Keratinocyte (primary cell): ENCODE results near the gene CFAP58.

Source experiments
- EZH2 ChIP-seq: IDR thresholded peaks from one replicate; pipeline ENCODE4 v1.6.1; 2012; ENCODE audit warnings: inconsistent platforms, mild to moderate bottlenecking, low read length, moderate library complexity
- TF ChIP-seq, protein P1 (sequence below), 3 experiments: IDR thresholded peaks in 1 of 3; conservative IDR thresholded peaks in 1 of 3; optimal IDR thresholded peaks in 1 of 3; 2 replicates in 2 of 3; 3 replicates in 1 of 3; pipeline versions ENCODE3 to v1.5.1; 2011; ENCODE audit warnings: low read length in 3 of 3, mild to moderate bottlenecking in 3 of 3, moderate library complexity in 2 of 3, control low read depth in 1 of 3, inconsistent platforms in 1 of 3; ENCODE audit not compliant: insufficient read depth in 2 of 3; ENCODE audit errors: extremely low read depth in 1 of 3

DNA sequence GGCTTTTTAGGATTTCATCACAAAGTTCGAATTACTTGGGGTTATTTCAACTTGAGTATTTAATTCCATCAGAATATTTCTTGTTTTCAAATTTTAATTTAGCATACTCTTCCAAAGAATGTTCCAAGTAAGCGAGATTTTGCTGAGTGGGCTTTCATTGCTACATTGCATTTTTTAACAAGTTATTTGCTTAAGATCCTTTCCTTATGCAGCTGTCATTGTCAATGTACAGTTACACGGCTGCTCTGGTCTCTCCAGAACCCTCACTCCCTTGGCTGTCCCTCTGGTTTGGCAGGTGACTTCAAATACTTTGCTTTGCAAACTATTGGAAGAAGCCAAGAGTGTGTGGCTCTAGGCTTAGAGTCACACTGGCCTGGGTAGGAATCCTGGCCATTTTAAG is 80.0 kb downstream of the CFAP58 start:
- TF ChIP-seq, protein P1, sequence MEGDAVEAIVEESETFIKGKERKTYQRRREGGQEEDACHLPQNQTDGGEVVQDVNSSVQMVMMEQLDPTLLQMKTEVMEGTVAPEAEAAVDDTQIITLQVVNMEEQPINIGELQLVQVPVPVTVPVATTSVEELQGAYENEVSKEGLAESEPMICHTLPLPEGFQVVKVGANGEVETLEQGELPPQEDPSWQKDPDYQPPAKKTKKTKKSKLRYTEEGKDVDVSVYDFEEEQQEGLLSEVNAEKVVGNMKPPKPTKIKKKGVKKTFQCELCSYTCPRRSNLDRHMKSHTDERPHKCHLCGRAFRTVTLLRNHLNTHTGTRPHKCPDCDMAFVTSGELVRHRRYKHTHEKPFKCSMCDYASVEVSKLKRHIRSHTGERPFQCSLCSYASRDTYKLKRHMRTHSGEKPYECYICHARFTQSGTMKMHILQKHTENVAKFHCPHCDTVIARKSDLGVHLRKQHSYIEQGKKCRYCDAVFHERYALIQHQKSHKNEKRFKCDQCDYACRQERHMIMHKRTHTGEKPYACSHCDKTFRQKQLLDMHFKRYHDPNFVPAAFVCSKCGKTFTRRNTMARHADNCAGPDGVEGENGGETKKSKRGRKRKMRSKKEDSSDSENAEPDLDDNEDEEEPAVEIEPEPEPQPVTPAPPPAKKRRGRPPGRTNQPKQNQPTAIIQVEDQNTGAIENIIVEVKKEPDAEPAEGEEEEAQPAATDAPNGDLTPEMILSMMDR (optimal IDR thresholded peaks at IDR 0.05 in 1 of 3, IDR thresholded peaks at IDR 0.05 in 1 of 3, conservative IDR thresholded peaks at IDR 0.05 in 1 of 3; ENCODE audit: extremely low read depth in 1 of 3, insufficient read depth in 2 of 3, low read length in 3 of 3): no peak
- no peak for TF ChIP-seq EZH2
